ENCODE results near the gene SORCS2.

DNA sequence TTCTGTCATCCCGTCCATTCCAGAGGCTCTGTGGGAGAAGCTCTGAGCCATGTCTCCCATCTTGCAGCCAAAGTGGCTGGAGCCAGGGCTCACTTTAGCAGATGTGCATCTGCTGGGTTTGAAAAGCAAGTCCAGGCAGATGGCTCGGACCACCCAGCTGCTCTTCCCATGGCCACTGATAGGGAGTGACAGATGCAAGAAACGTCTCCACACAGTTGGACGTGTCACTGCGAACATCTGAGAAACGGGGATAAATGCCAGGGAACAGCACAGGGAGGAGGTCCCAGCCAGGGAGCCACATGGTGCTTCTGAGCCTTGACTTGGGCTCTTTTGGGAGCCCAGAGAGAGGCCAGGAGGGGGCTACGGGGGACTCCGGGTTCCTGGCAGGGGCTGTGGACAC is 505.0 kb downstream of the SORCS2 start:
- TF ChIP-seq, protein P1, sequence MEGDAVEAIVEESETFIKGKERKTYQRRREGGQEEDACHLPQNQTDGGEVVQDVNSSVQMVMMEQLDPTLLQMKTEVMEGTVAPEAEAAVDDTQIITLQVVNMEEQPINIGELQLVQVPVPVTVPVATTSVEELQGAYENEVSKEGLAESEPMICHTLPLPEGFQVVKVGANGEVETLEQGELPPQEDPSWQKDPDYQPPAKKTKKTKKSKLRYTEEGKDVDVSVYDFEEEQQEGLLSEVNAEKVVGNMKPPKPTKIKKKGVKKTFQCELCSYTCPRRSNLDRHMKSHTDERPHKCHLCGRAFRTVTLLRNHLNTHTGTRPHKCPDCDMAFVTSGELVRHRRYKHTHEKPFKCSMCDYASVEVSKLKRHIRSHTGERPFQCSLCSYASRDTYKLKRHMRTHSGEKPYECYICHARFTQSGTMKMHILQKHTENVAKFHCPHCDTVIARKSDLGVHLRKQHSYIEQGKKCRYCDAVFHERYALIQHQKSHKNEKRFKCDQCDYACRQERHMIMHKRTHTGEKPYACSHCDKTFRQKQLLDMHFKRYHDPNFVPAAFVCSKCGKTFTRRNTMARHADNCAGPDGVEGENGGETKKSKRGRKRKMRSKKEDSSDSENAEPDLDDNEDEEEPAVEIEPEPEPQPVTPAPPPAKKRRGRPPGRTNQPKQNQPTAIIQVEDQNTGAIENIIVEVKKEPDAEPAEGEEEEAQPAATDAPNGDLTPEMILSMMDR (IDR thresholded peaks at IDR 0.05; ENCODE audit: low read depth, low read length) = no peak
- no peak for TF ChIP-seq EZH2phosphoT487 (IDR thresholded peaks at IDR 0.05; ENCODE audit: low read depth)
